ENCODE results near the gene ZNF213. TPM values are rescaled to one million over a fixed set of nuclear protein-coding genes. Genes with fewer than 3 reads are reported as not detected.
A peak's percentile ranks its signal among the peaks of the same experiment; 100 is the strongest.

The ZNF213 gene
- total and polyA plus RNA-seq, 7 donors: 7.9 to 19.1 (median 9.3) TPM

- 3 to 5% (median 4%) methylated on average over 15 of the region's 15 CpGs for WGBS, 3 donors
- intact Hi-C loops (cut with DNase I): no loop called here
- H3K4me3 ChIP-seq: peak overlapping the region; percentile 78
- H3K27me3 ChIP-seq (ENCODE audit: insufficient read depth in 3 of 3, low read length in 2 of 3): peaks cover 0 to 4% (median 0%) of the 10 kb centered on the region in 3 donors
- H3K27ac ChIP-seq: no peak overlapping the region
- H3K4me1 ChIP-seq: peaks cover 12% of the 10 kb centered on the region
- no peaks in the 10 kb centered on the region for H3K9me3 ChIP-seq
- no peaks in the 10 kb centered on the region for H3K36me3 ChIP-seq (ENCODE audit: insufficient read depth in 1 of 2, low read depth in 1 of 2)
- ATAC-seq (no peak), DNase-seq (no peak)
- TF ChIP-seq CTCF (IDR thresholded peaks at IDR 0.05): no peak
Measured at GRCh38 chr16:3152027-3152276, 17.1 kb downstream of the ZNF213 start.

GRCh38 chr16:3152277-3152990 is 17.6 kb downstream of the ZNF213 start:
- 1 to 2% (median 1%) methylated on average over 42 of the region's 42 CpGs for WGBS, 3 donors
- Histone ChIP-seq H3K4me3 (peak overlapping the region; percentile 78), H3K4me1 (peaks cover 12% of the 10 kb centered on the region), H3K36me3 (ENCODE audit: insufficient read depth in 1 of 2, low read depth in 1 of 2) (no peaks in the 10 kb centered on the region), H3K27me3 (ENCODE audit: insufficient read depth in 3 of 3, low read length in 2 of 3) (peaks cover 0 to 4% (median 3%) of the 10 kb centered on the region in 3 donors), H3K9me3 (no peaks in the 10 kb centered on the region), H3K27ac (peak overlapping the region; percentile 23)
- ATAC-seq: peak; percentile 37 to 56 (median 48)
- peak; percentile 24 for TF ChIP-seq CTCF (IDR thresholded peaks at IDR 0.05)
- peak; percentile 82 to 86 for DNase-seq
- intact Hi-C loops (cut with DNase I): no loop called here

- H3K4me3 ChIP-seq: peak overlapping the region; percentile 78
- no peak for TF ChIP-seq CTCF (IDR thresholded peaks at IDR 0.05)
- WGBS, 3 donors: 9 to 14% (median 9%) methylated on average over 8 of the region's 8 CpGs
Measured at GRCh38 chr16:3152991-3153368, 18.2 kb downstream of the ZNF213 start.

GRCh38 chr16:3155181-3155580 is 20.4 kb downstream of the ZNF213 start:
- H3K4me1 ChIP-seq: peaks cover 18% of the 10 kb centered on the region
- peaks cover 0 to 24% (median 23%) of the 10 kb centered on the region in 3 donors for H3K27me3 ChIP-seq (ENCODE audit: insufficient read depth in 3 of 3, low read length in 2 of 3)
- H3K9me3 ChIP-seq: no peaks in the 10 kb centered on the region

More at GRCh38 chr16:3152991-3153368, 18.2 kb downstream of the ZNF213 start:
- DNase-seq (no peak), ATAC-seq (no peak)
- H3K27me3 ChIP-seq (ENCODE audit: insufficient read depth in 3 of 3, low read length in 2 of 3): peaks cover 0 to 10% (median 8%) of the 10 kb centered on the region in 3 donors
- intact Hi-C loops (cut with DNase I): no loop called here
- H3K27ac ChIP-seq: no peak overlapping the region
- peaks cover 12% of the 10 kb centered on the region for H3K4me1 ChIP-seq
- H3K9me3 ChIP-seq: no peaks in the 10 kb centered on the region
- H3K36me3 ChIP-seq (ENCODE audit: insufficient read depth in 1 of 2, low read depth in 1 of 2): no peaks in the 10 kb centered on the region

More at GRCh38 chr16:3155181-3155580, 20.4 kb downstream of the ZNF213 start:
- DNase-seq (no peak), ATAC-seq (no peak)
- Histone ChIP-seq H3K36me3 (ENCODE audit: insufficient read depth in 1 of 2, low read depth in 1 of 2) (no peaks in the 10 kb centered on the region), H3K4me3 (no peak overlapping the region), H3K27ac (no peak overlapping the region)
- WGBS, 3 donors: 63 to 92% (median 84%) methylated on average over 2 of the region's 2 CpGs
- no peak for TF ChIP-seq CTCF (IDR thresholded peaks at IDR 0.05)
- intact Hi-C loops (cut with DNase I): no loop called here
